ENCODE measurements around the gene LNX1.

LNX1 gene

DNA sequence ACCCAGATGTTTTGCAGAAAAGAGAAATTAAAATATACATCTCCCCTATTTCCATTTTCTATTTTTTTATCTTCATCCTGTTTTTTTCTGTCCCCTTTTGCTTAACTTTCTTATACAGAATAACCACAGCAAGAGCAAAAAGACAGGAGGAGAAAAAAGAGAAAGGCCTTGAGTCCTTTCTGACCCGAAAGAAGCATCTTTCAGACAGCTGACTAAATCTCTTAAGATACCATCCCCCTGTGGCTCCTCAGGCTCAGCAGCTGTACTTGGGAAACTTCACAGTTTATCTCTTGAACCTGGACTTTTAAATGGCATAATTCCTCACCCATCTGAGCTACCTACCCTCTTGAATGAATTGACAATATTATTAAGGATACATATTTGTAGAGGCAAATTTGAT, 113.7 kb downstream of the LNX1 start:
- ATAC-seq: no peak
- TF ChIP-seq ARNTL (CRISPR knock-in tag; IDR thresholded peaks at IDR 0.05; ENCODE audit: borderline replicate concordance, low read depth) (no peak), GLIS3 (CRISPR knock-in tag; IDR thresholded peaks at IDR 0.05) (no peak), OSR1 (CRISPR knock-in tag; IDR thresholded peaks at IDR 0.05) (no peak), TSHZ2 (CRISPR knock-in tag; IDR thresholded peaks at IDR 0.05) (no peak), SNAI2 (CRISPR knock-in tag; IDR thresholded peaks at IDR 0.05) (no peak), ZNF8 (CRISPR knock-in tag; IDR thresholded peaks at IDR 0.05) (no peak), BACH2 (CRISPR knock-in tag; IDR thresholded peaks at IDR 0.05; ENCODE audit: borderline replicate concordance) (no peak), CSRNP3 (CRISPR knock-in tag; IDR thresholded peaks at IDR 0.05) (no peak), ZC3H10 (CRISPR knock-in tag; IDR thresholded peaks at IDR 0.05) (no peak), PPARA (CRISPR knock-in tag; IDR thresholded peaks at IDR 0.05; ENCODE audit: borderline replicate concordance) (no peak), ZFP3 (CRISPR knock-in tag; IDR thresholded peaks at IDR 0.05) (no peak), ISL1 (CRISPR knock-in tag; IDR thresholded peaks at IDR 0.05) (no peak), POU6F1 (CRISPR knock-in tag; IDR thresholded peaks at IDR 0.05; ENCODE audit: borderline replicate concordance, low read depth) (no peak), CREB5 (CRISPR knock-in tag; IDR thresholded peaks at IDR 0.05; ENCODE audit: low read depth) (no peak)

DNA sequence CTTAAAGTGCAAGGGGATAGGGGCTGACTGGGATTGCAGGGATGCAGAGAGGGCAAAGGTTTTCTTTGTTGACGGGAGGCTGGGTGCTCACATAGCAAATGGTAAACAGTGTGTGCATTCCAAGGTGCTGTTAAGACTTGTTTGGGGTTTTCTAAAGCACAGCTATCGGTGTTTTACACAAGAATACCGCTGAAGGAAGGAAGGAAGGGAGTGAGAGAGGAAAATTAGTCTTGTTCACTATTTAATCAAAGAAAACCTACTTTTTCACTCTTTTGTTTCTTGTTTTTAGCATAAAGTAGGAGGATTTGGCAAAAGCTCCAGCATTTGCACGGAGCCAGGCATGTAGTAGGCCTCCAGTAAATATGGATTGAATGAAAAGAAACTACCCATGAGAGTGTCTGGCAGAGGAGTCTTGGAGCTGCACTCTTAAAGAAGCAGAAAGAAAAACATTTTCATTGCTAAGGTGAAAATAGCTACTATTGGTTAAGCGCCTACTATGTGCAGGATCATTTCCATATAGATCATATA, 114.2 kb downstream of the LNX1 start:
- TF ChIP-seq GLIS3 (CRISPR knock-in tag; IDR thresholded peaks at IDR 0.05): no peak
- TF ChIP-seq ISL1 (CRISPR knock-in tag; IDR thresholded peaks at IDR 0.05): no peak
- TF ChIP-seq CREB5 (CRISPR knock-in tag; IDR thresholded peaks at IDR 0.05; ENCODE audit: low read depth): no peak
- no peak for TF ChIP-seq POU6F1 (CRISPR knock-in tag; IDR thresholded peaks at IDR 0.05; ENCODE audit: borderline replicate concordance, low read depth)
- no peak for TF ChIP-seq TSHZ2 (CRISPR knock-in tag; IDR thresholded peaks at IDR 0.05)
- no peak for TF ChIP-seq ESRRG (CRISPR knock-in tag; IDR thresholded peaks at IDR 0.05)
- TF ChIP-seq ZNF565 (CRISPR knock-in tag; conservative IDR thresholded peaks at IDR 0.05; ENCODE audit: low read depth): no peak
- no peak for TF ChIP-seq RARB (CRISPR knock-in tag; IDR thresholded peaks at IDR 0.05)
- TF ChIP-seq ZNF8 (CRISPR knock-in tag; IDR thresholded peaks at IDR 0.05): no peak
- no peak for TF ChIP-seq ZFP30 (CRISPR knock-in tag; IDR thresholded peaks at IDR 0.05)
- no peak for TF ChIP-seq ZC3H10 (CRISPR knock-in tag; IDR thresholded peaks at IDR 0.05)
- no peak for TF ChIP-seq CSDC2 (CRISPR knock-in tag; IDR thresholded peaks at IDR 0.05)
- TF ChIP-seq PATZ1 (CRISPR knock-in tag; IDR thresholded peaks at IDR 0.05; ENCODE audit: borderline replicate concordance): no peak
- no peak for TF ChIP-seq TCF4 (CRISPR knock-in tag; IDR thresholded peaks at IDR 0.05; ENCODE audit: borderline replicate concordance)
- no peak for TF ChIP-seq TOX (CRISPR knock-in tag; IDR thresholded peaks at IDR 0.05; ENCODE audit: borderline replicate concordance)
- TF ChIP-seq BACH2 (CRISPR knock-in tag; IDR thresholded peaks at IDR 0.05; ENCODE audit: borderline replicate concordance): no peak
- no peak for ATAC-seq
